Stimulated activated CD4-positive, alpha-beta T cell treated with anti-CD3 and anti-CD28 coated beads, Interleukin-15, amount 100 ng/mL, for 1 hour (primary cell): ENCODE results near the gene IL4R.
"Not testable (repeated sequence)": the region's sequence is repeated elsewhere in the genome, so short reads cannot be mapped to it uniquely, and the experiment has no call there.

ENCODE experiments used
- DNase-seq, 2 donors: peaks; one replicate each; pipeline ENCODE4 v3.0.0-alpha.2; 2020; ENCODE audit warnings: low read depth in 1 of 2, low spot score in 1 of 2

The IL4R gene

DNA sequence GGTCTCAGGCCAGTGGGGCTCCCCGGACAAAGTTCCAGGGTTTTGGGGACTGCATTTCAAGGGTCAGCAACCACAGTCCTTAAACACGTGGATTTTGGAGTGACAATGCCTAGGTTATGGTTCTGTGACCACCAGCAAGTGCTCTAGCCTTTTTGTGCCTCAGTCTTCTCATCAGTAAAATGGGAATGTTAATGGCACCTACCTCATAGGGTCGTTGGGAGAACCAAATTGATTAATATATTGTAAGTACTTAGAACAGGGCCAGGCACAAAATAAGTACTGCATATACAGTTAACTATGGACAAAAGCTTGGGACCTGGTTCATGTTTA, 13.8 kb downstream of the IL4R start:
- DNase-seq, result no peak

- no peak for DNase-seq
These were observed 15.2 kb downstream of the IL4R start for GRCh38 chr16:27328937-27329336.

- not testable (repeated sequence) for DNase-seq
These were observed 15.8 kb downstream of the IL4R start for GRCh38 chr16:27329376-27330079.

DNA sequence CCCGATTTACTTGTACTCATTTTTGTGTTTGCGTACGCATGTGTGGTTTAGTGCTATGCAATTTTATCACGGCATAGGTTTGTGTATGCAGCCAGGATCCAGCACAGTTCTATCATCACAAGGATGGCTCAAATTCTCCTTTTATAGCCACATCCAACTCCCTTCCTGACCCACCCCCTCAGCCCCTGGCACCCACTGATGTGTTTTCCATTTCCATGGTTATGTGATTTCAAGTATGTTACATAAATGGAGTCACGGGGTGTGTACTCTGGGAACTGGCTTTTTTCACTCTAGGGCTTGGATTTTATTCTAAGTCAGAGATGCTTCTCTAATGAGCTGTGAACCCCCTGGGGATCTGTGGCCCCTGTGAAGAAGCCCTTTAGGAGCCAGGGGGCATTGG, 16.8 kb downstream of the IL4R start:
- DNase-seq, result no peak

GRCh38 chr16:27332105-27332504, 18.3 kb downstream of the IL4R start:
- DNase-seq, result no peak

DNA sequence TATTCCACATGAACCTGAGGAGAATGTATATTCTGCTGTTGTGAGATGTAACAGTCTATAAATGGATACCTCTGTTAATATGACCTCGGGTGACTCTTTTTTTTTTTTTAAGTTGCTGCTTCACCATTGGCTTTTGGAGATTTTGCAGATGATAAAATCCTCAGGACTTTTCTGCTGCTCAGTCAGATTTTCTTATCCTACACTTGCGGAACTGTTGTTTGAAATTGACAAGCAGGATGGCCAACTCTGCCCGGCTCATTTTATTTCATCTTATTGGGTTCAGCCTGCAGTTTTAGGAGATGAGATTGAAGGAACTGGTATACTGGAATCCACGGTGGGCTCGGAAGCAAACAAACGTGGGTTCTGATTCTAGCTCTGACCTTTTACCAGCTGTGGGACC, 19.3 kb downstream of the IL4R start:
- no peak for DNase-seq

- no peak for DNase-seq
These were observed 19.8 kb downstream of the IL4R start for GRCh38 chr16:27333549-27333948.

DNA sequence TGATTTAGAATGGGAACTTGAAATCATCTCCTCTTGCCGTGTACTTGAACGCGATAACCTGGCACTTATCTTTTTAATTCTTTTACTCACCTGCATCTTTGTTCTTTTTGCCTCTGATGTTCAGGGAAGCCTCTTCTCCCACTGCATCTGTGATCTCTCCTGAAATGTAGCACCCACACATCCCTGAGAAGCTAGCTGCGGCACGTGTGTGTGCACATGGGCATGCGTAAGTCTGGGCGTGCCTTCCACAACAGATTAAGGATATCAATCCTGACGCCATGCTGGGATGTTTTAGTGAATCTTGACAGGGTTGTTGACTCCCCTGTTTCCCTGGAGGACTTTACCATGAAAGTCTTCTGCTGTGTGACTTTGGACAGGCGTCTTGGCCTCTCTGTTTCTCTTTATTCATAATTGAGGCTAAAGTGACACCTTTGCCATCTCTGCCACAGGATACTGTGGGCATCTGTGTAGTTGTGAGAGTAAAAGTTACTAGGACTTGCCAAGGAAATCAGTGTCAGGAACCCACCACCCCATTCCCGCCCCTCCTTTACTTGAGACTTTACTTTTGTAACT, 20.5 kb downstream of the IL4R start:
- DNase-seq, result no peak

DNA sequence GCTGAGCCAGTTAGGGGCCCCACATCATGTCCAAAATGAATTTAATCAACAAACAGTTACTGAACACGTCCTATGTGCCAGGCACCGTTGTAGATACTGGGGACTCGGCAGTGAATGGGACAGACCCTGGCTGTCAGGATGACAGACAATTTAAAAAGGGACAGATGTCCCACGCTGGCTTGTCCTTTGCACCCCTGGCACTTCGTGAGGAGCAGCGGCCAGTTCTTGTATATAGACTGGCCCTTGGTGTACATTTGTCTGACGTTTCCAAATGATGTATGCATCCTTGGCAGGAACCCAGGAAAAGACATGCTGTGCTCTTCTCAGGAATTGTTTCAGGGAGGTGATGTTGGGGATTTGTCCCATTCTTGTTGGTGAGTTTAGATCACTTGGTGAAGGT, 21.1 kb downstream of the IL4R start:
- DNase-seq, result no peak

- DNase-seq, result no peak
These were observed 21.7 kb downstream of the IL4R start for GRCh38 chr16:27335349-27336053.

GRCh38 chr16:27337024-27337423, 23.2 kb downstream of the IL4R start:
- DNase-seq, result no peak

DNA sequence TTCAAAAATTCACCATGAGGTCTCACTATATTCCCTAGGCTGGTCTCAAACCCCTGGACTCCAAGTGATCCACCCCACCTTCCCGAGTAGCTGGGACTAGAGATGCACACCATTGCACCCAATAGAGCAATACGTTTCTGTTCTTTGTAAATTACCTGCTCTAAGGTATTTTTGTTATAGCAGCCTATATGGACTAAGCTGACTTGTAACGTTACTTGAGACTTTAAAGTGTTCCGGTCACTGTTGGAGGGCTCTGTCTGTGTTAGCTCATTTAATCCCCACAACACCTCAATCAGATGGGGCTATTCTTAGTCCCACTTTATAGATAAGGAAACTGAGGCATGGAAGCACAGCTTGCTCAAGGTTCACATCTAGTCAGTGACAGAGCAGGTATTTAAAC, 25.4 kb downstream of the IL4R start:
- DNase-seq, result no peak

DNA sequence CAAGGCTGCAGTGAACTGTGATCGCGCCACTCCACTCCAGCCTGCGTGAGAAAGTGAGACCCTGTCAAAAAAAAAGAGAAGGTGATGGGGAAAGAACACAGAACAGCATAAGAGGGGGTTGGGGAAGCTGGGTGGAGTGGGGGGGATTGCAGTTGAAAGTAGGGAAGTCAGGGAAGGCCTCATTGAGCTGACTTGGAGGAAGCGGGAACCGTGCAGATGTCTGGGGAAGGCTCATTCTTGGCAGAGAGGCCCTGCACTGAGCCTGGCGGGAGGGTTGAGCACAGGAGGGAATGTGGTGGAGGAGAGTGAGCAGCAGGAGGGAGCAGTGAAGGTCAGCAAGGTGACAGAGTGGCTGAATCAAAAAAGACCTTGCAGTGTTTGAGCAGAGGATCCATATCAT, 26.9 kb downstream of the IL4R start:
- DNase-seq, result no peak

DNA sequence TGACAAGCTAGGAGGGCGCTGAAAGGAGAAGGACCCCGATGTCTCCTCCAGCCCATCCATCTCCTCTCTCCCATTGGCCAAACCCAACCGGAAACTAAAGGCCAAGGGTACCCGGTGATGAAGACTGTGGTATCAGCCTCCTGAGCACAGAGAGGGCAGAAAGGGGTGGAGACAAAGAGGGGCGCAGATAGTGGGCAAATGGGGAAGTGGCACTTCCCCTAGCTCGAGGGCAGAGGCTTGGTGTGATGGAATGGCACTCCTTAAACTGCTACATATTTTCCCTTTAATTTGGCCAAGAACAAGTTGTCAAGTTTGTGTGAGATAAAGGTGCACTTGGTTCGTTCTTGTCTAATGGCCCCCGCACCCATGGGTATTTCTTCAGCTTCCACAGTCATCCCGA, 27.8 kb downstream of the IL4R start:
- DNase-seq, result no peak

GRCh38 chr16:27341971-27342370, 28.2 kb downstream of the IL4R start:
- DNase-seq, result no peak

- DNase-seq, result no peak
These were observed 30.9 kb downstream of the IL4R start for GRCh38 chr16:27344721-27345120.

- no peak for DNase-seq
These were observed 31.4 kb downstream of the IL4R start for GRCh38 chr16:27345201-27345600.

DNA sequence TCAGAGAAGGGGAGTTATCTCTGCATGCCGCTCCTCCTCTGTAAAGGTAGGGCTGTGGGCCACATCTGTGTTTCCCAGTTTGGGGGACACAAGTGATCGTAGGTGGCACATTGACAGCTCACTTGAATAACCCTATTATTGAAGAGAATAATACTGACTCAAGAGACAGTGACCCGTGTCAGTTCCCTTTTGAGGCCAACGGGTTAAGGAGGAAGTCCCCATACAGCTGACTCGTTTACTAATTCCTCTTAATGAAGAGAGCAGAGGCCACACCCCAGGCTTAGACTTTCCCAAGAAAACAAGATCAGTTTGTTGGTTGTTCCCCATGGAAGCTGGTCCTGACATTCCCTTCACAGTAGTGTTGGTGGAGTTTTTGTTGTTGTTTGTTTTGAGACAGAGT, 33.0 kb downstream of the IL4R start:
- no peak for DNase-seq

- DNase-seq, result no peak
These were observed 34.3 kb downstream of the IL4R start for GRCh38 chr16:27347930-27348685.

GRCh38 chr16:27349276-27349675, 35.5 kb downstream of the IL4R start:
- no peak for DNase-seq

DNA sequence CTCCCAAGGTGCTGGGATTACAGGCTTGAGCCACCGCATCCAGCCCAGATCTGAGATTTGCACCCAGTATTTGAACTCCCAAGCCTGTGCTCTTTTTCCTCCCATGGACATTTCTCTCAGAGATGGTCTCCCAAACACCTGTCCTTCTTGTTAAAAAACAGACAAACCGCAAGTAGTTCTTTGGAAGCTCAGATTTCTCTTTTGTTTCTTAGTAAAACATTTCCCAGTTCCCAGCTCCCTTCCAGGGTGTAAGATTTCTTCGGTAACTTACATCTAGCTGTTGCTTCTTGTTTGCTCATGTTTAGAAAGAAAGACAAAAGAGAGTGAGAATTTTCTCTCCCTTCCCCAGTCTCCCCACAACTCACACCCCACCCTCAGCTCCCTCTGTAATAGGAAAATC, 36.2 kb downstream of the IL4R start:
- no peak for DNase-seq

DNA sequence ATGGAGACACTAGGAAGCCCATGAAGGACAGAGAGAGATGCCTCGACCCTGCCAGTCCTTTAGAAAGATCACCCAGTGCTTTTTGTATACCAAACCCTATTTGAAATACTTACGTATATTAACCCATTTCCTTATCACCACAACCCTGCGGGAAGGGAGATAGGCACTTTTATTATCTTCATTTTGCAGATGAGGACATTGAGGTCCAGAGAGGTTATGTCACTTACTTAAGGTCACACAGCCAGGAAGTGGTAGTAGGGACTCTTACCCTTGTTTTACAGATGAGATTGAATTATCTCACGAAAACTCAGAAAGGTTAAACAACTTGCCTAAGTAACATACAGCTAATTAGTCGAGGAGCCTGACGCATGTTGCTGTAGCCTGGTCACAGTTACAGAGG, 38.2 kb downstream of the IL4R start:
- no peak for DNase-seq
